ENCODE measurements around the gene MAST3. TPM values are rescaled to one million over a fixed set of nuclear protein-coding genes. Genes with fewer than 3 reads are reported as not detected.

MAST3 gene
- total and polyA plus RNA-seq, 2 of the 8 experiments (the other 6 are each of a cell fraction or from before 2014, with no cell fraction given): 3.4 to 9.0 TPM

DNA sequence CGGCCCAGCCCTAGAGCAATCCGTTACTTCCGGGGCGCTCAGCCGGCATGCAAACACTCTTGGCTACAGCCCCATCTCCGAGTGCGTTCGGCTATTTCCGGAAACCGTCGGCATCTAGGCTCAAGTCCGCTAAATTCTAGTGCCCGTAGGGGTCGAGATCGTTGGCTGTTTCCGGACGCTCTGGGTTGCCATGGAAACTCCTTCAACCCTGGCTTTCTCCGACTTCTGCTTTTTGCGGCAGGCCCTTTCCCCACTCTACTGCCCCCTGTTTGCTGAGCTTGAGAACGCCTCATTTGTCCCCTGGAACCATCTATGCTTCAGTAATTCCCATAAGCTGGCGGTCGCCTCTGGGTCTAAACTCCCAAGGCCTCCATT, 54.9 kb downstream of the MAST3 start (continued):
- TF ChIP-seq TEAD4 (IDR thresholded peaks at IDR 0.05; ENCODE audit: low read depth, low read length): 0 out of 2 replicates have a peak, but pooled peaks have one; percentile 2
- 0 out of 2 replicates have a peak, but pooled peaks have one; percentile 26 for TF ChIP-seq POLR2AphosphoS5 (IDR thresholded peaks at IDR 0.05; ENCODE audit: low read depth, low read length)
- TF ChIP-seq ZNF274 (IDR thresholded peaks at IDR 0.05; ENCODE audit: borderline replicate concordance, extremely low read depth, low read length): no peak
- no peak for TF ChIP-seq BRCA1 (IDR thresholded peaks at IDR 0.05; ENCODE audit: low read depth, low read length)

All from H1 (cell line).